CMK (cell line): ENCODE results near the gene PNPLA7.
"Not testable (repeated sequence)": the region's sequence is repeated elsewhere in the genome, so short reads cannot be mapped to it uniquely, and the experiment has no call there.

ENCODE experiments used
- DNase-seq: peaks from one replicate; pipeline ENCODE4 v3.0.0-alpha.2; 2010; ENCODE audit warnings: low read depth

The PNPLA7 gene

DNA sequence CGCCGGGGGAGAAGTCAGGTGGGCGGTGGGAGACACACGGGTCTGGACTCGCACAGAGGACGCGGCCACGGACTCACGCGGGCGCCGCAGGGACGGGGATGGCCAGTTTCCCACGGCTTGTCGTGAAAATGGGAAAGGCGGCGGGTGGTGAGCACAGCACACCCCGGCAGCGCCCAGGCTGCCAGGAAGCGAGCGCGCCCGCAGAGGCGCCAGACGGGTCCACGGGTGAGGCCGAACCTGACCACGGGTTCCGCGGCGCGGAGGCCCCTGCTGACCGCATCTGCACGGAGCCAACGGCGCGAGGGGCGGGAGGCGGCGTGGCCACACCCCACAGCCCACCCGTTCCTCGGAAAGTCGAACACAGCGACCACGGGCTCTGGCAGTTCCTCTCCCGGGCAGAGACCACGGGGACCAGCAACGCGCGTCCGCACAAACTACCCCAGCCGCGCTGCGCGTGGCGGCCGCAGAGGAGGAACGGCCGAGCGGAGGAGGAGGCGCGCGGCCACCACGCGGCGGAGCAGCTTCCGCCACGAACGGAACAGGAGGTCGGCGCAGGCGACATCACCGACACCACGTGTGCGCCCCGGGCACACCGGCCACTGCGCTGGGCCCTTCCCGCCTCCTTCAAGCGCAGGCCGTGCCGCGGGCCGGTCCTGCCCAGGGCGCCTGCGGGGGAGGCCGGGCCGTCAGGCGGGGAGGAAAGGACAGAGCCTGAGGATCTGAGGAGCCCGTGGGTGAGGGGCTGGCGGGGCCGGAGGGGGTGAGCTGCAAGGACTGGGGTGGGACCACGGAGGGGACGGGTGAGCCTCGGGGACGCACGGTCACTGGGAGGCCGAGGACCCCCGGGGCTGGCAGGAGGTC is 132.8 kb downstream of the PNPLA7 start:
- no peak for DNase-seq

DNA sequence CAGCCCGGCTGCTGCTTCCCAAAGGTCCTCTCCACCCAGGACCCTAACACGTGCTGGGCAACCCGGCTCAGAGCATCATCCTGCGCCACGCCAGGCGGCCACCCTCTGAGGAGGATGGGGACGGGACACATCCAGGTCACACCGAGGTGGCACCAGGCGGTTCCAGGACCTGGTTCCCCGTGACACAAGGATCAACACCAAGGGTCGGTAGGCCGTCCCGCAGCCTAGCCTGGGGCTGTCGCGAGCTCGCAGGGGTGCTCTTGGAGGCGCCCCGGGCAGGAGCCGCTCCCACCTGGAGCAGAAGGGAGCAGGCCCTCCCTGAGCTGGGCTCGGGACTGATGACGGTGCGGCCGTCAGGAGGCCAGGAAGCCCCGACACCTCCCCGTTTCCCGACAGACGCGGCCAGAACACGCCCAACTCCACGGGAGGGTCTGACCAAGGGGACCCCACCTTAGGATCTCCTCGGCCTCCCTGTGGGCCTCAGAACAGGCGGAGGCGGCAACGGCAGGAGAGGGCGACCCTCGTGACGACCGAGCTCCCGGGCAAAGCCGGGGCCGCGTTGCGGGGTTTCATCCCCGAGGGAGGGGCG is 133.5 kb downstream of the PNPLA7 start:
- DNase-seq: no peak

DNA sequence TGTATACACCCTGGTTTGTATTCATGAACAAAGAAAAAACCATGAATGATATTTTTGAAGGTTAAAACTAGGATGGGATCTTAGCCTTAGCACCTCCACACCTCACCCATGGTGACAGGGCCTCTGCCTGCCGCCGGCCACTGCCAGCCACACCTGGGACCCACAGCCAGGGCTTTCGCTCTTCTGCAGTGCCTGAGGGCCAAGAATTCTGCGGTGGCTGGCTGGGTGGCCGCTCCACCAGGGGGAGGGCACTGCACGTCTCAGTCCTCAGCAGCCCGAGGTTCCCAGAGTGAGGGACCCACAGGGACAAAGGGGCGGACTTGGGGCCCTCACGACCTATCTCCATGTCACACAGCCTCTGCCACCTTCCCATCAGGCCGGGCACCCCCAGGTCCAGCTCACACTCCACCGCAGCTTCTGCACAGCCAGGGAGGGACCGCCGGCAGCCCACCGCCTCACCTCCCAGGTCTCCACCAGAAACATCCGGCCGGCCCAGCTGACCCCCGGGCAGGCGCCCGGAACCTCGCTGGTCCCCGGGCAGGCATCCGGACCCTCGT is 134.1 kb downstream of the PNPLA7 start:
- DNase-seq: no peak

DNA sequence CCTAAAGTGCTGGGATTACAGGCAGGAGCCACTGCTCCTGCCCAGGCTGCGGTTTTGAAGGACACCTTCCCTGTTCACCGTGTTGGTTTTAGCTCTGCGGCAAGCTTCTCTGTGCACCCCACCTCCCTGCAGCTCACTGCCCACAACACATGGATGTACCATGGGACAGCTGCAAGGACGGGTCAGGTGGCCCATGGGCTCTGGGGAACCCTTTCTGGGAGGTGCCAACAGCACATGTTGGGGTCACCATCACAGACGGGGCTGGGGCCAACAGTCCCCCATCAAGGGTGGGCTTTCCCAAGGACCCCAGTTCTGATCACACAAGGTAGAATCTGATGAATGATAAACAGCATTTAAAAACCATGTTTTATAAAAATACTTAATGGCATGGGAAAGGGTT is 134.8 kb downstream of the PNPLA7 start:
- DNase-seq: no peak

DNA sequence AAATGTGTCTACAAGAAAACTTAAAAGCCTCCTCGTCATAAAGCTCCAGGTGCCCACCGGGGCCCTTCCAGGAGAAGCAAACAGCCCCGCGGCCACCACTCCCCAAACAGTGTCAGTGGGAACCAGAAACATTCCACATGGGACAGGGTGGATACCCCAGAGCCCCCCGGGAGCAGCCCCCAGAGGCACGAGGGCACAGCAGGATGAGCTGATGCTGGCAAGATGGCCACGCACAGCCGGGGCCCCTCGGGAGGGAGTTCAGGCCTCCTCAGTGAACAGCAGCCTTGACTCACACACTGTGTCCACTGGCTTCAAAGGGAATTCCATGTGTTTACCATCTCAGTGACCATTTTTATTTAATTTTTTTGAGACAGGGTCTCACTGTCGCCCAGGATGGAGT is 137.8 kb downstream of the PNPLA7 start:
- no peak for DNase-seq

DNA sequence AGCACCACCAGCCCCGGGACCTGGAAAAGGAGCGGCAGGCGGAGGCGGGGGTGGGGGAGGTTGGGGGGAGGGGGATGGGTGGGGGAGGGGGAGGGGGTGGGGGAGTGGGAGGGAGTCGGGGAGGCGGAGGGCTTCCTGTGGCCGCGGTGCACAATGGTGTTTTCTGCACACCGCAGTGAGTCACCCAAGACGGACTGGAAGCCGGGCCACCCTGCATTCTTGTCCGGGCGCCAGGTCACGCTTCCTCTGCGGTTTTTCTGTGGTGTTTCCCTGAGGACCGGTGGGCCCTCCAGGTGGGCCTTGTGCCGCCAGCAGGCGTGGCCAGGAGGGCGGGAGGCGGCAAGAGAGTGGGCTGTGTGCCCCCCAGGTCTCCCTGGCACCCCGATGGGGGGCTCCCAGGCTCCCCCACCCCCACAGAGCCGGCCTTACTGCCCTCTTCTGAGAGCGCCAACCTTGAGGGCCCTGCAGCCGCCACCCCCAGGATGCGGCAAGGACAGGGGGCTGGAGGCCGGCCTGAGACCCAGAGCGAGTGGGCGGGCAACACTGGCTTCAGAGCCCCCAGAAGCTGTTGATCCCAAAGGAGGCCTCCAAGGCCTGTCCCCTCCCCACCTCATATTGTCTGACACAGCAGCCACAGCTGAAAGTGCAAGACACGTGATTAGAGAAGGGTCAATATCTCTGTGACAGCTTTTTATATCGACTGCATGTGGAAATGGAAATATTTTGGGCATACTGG is 138.4 kb downstream of the PNPLA7 start:
- no peak for DNase-seq

DNA sequence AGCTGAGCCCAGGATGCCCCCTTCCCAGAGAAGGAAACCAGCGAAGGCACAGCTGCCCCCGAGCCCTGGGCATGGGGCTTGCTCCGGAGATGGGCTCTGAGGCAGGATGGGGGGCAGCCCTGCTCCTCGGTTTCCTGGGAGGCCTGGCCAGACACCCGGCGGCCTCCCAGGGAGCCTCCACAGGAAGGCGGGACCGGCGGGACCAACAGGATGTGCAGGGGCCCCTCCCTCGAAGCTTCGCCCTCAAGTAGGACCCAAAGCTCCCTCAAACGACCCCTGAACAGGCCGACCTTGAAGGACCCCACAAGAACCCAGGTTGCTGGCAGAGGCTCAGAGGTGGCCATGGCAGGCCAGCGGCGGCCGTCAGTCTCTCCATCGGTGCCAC is 138.9 kb downstream of the PNPLA7 start:
- no peak for DNase-seq

DNA sequence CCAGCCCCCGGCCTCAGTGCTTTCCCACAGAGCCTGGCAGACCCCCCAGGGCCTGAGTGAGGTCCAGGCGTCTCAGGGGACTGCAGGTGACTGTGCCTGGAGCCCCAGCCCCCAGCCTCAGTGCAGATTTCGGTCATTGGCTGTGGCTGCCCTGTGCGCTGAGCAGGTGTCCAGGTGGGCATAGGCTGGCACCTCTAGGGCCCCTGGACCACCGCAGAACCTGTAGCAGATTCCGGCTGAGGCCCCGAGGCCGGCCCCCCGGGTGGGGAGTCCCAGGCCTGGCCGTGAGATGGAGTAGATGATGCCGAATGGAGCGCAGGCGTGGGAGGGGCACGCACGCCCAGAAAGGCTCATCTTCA is 139.3 kb downstream of the PNPLA7 start:
- DNase-seq: no peak

DNA sequence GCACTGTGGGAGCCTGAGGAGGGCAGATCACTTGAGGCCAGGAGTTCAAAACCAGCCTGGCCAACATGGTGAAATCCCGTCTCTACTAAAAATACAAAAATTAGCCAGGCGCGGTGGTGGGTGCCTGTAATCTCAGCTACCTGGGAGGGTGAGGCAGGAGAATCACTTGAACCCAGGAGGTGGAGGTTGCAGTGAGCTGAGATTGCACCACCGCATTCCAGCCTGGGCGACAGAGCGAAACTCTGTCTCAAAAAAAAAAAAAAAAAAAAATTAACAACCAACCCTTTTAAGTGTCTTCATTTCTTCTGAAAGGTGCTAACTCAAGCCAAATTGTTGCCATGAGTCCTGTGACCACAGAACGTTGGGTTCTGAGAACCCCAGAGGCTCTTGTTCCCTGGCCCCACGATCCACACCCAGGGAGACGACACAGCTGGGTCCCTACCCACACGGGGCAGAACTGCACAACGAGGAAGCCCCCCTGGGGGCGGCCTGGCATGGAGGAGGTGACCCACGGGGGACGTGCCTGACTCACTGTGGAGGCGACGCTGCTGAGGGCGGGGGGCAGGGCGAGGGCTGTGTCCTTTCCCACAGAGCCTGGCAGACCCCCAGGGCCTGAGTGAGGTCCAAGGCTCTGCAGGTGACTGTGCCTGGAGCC is 139.8 kb downstream of the PNPLA7 start:
- DNase-seq: not testable (repeated sequence)
